Activated CD8-positive, alpha-beta memory T cell treated with anti-CD3 and anti-CD28 coated beads for 36 hours (primary cell): ENCODE results near the gene LRPPRC. TPM values are rescaled to one million over a fixed set of nuclear protein-coding genes. Genes with fewer than 3 reads are reported as not detected.
"Not testable (repeated sequence)": the region's sequence is repeated elsewhere in the genome, so short reads cannot be mapped to it uniquely, and the experiment has no call there.

Experiments used
- CTCF ChIA-PET: fragments of 350-600 bp; sonication (Branson Sonifier 250); formaldehyde crosslinking; loops from one replicate; lab custom pipeline; 2021; ENCODE audit warnings: antibody characterized with exemption; lab: Charles Lee
- POLR2A ChIA-PET: fragments of 350-600 bp; sonication (Branson Sonifier 250); formaldehyde crosslinking; loops from one replicate; lab custom pipeline; 2021; ENCODE audit warnings: antibody characterized with exemption; lab: Charles Lee
- total RNA-seq, 2 experiments: library from RNA; stranded (reverse); gene quantifications; one replicate each; pipeline ENCODE4 v1.2.3, GENCODE V29; 2021

The LRPPRC gene
- total RNA-seq, 2 experiments from 2014 or later: 181 to 190 TPM

DNA sequence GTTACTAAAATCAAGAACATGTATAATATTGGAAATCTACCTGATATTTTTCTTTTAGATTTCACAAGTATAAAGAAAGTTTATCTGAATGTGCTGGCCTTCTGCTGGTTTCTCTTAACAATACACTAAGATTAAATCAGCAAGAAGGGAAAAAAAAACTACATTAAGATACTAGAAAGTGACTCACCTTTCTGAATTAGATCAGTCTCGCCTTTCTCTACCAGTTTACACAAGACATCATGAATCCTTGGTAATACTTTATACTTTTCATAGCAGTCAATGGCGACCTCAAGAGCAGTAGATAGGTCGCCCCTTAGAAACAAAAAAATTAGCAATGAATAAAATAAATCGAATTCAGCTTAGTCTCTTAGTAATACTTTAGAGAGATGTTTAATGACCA, 61.2 kb downstream of the LRPPRC start:
- ChIA-PET CTCF (interaction anchor here (1.2 kb wide), 1 partner anchor 10 kb away, joined by 3 read pairs; no protein-coding TSS in a partner anchor), POLR2A (no interaction called here)

DNA sequence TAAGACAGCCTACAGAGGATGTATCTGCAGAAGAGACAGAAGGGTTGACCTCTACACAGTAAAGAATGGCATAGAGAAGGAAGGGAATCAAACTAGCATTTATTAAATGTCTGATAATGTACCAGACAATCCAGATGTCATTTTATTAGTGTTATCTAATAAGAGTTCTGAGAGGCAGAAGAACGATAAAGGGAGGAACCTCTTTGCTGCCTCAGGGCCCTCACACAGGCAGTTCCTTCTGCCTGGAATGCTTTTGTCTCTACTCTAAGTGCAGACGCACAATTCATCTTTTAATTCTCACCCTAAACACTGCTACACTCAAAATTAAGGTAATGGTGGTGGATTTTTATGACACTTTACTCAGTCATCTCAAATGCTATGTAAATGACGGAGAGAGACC, 64.5 kb downstream of the LRPPRC start:
- CTCF ChIA-PET: no interaction called here
- POLR2A ChIA-PET: no interaction called here

DNA sequence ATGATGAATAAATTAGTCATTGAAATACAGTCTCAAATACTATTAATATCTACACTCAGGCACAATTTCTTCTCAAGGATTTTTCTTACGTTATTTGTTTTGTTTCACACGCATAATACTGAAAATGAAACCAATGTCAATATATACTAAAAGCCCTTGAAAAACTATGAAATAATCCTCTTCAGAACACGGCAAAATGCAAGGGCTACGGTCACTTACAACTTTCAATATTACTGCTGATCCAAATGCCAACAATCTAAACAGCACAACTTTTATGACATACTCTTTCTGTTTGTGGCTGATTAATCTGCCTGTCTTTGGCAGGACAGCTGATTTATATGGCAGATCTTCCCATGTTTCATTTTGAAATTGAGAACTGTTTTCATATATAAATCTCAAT, 68.3 kb downstream of the LRPPRC start:
- POLR2A ChIA-PET: interaction anchor here (0.6 kb wide), 1 partner anchor 12 kb away, joined by 3 read pairs; no protein-coding TSS in a partner anchor
- CTCF ChIA-PET: no interaction called here

DNA sequence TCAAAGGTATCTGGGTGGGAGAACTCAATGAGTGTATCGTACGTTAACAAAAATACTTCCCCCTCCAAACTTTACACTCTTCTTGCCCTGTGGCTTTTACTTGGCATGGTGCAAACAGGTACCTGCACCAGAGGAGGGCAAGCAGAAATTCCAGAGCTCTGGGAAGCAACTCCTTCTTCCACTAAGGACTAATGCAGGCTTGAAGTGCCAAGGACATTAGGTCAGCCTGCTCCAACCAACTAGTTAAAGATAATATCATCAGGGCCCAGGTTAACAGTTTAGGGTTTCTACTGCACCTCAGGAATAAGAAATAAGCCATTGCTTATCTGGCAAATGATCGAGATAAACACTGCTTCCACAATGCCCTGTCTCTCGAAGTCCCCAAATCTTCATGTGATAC, 70.4 kb downstream of the LRPPRC start:
- ChIA-PET CTCF (no interaction called here), POLR2A (no interaction called here)

DNA sequence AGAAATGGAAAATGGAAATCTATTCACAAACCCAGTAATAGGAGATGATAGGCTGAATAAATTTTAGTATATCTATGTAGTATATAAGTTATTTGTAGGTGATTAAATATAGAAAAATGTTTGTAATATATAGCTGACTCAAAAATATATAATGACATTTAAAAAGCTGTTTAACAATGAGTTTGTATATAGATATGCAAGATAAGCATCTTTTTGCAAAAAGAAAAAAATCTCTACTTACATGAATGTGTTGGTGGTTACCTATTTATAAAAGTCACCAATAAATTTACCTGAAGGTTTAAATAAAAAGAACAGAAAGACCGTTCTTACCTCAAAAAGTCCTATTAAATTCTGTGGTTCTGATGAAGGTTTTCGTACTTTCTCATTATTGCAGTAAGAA, 71.3 kb downstream of the LRPPRC start:
- ChIA-PET POLR2A (no interaction called here), CTCF (no interaction called here)

DNA sequence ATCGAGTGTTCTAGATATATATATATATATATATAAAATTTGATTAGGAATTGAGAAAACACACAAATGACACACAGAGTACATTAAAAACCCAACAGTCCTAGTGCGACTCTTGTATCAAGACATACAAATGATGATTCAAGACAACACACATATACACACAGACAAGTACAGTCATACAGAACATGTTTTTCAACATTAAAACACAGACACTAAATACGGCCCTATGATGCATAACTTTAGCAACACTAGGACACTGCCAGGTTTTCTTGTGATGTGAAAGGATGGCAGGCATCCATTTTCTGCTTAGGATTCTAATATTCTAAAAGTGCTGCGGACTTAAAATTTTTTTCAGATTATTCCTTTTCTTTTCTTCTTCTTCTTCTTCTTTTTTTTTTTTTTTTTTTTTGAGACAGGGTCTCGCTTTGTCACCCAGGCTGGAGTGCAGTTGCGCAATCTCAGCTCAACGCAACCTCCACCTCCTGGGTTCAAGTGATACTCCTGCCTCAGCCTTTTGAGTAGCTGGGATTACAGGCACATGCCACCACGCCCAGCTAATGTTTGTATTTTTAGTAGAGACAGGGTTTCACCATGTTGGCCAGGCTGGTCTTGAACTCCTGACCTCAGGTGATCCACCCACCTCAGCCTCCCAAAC, 84.5 kb downstream of the LRPPRC start:
- POLR2A ChIA-PET, CTCF ChIA-PET: not testable (repeated sequence)

DNA sequence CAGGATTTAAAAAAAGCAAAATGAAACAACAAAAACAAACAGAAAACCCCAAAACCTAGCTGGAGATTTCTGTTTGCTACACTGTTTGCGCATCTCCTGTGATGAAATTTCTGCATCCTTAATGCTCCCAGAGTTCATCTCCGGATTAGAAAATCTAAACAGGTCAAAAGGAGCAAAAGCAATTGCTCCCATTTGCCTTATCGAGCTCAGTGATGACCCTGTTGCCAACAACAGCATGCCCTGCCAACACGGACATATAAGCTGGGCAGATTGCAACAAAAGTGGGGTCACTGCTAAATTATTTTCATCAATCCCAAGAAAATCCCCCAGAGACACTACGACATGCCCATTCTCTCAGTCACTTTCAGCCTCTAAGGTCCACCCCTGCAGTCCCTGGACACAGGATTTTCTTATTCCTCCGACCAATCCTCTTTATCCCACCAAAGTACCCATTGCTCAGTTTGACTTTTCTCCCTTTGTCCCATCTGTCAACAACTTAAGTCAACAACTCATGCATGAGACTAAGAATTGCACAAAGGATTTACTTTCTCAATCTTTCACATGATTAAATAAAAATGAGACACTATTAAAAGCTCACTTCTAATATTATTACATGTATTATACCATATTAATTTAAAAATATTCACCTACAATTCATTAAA, 89.2 kb downstream of the LRPPRC start:
- POLR2A ChIA-PET: interaction anchor here (0.6 kb wide), 2 partner anchors 9 to 85 kb away, joined by 3 to 4 read pairs; no protein-coding TSS in a partner anchor
- CTCF ChIA-PET: no interaction called here

DNA sequence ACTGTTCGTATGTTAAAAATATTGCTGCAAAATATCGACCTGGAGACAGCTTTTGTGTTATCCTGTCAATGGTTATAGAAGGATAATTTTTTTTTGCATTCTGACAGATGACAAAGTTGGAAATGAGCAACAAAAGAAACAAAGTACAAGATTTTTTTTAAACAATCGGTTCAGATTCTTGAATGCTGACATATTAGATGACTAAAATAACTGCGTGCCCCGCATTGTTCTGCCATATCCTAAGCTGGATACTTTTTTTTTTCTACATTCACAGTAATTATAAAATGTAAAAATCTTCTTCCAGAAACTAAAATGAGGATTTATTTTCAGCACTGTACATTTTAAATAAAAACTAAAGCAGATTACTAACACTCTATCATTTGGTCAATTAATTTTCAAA, 89.9 kb downstream of the LRPPRC start:
- CTCF ChIA-PET: no interaction called here
- POLR2A ChIA-PET: interaction anchor here (0.6 kb wide), 1 partner anchor 9 kb away, joined by 4 read pairs; no protein-coding TSS in a partner anchor

DNA sequence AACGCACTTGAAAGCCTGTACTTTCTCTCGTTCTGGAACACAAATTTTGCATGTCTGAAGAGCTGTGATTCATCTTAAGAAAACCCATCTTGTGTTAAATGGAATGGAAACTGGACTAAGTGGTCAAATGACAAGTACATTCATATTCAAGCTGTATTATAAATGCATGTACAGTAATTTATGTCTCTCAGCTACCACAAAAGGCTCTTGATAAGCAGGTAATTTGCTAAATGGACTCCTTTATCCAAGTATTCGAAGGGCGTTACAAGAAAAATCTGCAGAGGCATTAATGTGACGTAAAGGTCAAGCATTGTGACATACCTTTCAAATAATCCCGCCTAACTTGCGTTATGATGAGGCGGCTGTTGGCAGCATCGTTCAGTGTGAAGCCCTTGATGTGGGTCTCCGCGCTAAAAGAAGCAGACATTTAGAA, 90.4 kb downstream of the LRPPRC start:
- CTCF ChIA-PET: no interaction called here
- POLR2A ChIA-PET: no interaction called here

DNA sequence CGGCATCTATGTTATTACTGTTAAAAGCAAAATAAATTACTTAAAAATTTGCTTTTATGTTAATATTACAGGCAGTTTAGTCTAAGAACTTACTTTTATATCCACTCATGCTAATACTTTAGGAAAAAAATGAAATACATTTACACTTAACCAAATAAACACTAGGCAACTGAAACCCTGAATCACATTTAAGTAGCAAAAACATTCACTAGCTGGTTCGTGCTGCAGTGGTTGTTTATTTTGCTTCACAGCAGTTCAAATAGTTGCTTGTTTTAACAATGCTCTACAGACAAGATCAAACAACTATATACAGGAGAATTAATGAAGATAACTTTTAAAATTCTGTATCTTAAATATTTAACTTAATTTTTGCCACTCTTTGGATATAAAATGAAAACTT, 96.2 kb downstream of the LRPPRC start:
- ChIA-PET POLR2A (no interaction called here), CTCF (no interaction called here)

DNA sequence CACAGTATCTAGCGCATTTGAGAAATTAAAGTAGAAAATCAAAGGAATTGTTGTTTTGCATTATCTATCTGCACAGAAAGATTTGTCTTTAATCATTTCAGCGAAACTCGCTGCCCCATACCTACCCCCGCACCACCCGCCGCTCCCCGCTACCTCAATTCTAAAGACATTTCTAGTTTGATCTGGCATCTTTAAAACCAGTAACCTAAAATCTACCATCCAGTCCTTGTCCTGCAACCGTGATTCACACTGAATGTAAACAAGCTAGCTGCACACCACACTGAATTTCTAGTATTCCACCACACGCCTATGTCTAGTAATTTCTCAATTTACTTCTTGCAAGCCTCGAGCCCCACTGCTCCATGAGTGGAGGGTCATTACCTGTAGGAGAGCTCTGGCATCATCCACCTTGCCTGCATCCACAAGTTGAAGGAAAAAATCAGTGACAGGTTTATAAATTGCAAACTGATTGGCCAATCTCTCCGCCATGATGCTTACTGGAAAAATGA, 96.9 kb downstream of the LRPPRC start:
- POLR2A ChIA-PET: no interaction called here

DNA sequence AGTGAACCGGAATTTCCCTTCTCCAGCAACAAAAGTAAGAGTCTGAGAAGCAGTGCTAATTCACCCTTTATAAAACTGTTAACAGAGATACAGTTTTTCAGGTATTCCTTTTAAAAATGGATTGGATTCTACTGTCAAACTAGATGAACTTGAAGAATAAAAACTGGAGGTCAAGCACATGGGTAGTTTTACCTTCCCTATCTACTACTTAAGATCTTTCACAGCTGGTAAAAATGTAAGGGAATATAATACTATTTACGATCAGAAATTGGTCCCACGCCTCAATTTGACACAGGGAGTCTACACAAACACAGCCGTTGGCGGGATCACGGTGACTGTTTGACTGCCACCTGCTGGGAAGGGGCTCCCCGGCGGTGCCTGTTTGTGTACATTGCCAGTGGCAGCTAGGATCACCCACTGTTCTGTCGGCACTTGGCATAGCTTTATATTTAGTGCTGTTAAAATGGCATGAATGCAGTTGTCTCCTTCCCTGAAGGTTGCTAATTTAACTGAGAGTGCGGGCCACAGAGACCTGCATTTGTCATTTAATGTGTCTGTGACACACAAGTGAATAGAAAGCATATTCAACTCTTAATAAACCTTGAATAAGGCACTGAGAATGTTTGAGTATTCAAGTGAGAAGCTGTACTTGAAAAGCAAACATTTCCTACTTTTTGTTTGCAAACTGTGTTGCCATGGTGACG, 97.5 kb downstream of the LRPPRC start:
- ChIA-PET POLR2A (no interaction called here), CTCF (no interaction called here)

More for the DNA sequence above, 96.9 kb downstream of the LRPPRC start:
- CTCF ChIA-PET: no interaction called here

DNA sequence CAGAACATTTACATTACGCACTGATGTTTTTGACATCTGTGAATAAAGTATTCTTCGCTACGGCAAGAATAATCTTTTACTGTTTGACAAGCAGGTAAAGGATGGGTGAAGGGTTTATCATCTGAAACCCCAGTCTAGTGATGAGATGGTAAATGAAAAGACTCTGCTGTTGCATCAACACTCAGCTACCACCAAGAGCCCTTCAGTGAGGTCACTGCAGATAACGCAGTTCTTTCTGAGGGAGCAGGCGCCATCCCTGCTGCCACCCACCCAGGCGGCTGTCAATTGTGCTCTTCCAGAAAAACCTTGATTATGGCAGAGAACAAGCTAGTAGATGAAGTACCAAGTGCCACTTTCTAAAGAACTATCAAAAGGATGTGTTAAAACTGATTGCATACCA, 98.3 kb downstream of the LRPPRC start:
- ChIA-PET POLR2A (no interaction called here), CTCF (no interaction called here)

DNA sequence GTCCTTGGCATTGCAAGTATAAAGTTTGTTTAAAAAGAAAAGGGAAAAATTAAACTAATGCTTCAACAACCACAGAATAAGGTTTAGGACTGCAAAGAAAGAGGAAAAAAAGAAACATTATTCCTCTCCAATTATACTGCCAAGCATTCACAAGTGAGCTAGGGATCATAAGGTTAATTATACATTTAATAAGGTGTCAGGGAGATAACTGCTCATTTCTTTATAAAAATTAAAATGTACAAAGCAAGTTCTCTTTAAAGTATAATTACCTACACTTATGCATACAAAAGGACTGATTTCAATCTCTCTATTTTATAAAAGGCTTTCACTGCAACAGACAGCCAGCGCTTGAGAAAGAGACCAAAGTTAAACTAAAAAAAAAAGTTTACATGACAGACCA, 98.9 kb downstream of the LRPPRC start:
- ChIA-PET POLR2A (no interaction called here), CTCF (no interaction called here)

DNA sequence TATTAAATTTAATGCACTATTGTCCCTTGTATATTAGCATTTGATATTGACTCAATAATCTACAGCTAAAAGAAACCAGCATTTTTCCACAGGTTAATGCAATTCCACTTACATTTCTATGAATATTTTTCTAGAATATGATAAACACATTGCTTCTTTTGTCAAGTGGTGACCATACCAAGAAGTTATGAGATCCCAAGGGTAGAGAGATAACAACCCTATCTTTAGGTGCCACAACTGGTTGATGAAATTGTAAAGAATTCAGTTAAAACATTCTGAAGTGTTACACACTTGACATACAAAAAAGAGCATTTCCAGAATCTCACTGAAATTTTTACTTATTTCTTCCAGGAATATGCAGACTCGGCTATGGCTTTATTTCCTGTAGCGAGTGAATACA, 101.0 kb downstream of the LRPPRC start:
- POLR2A ChIA-PET: no interaction called here
- CTCF ChIA-PET: no interaction called here

DNA sequence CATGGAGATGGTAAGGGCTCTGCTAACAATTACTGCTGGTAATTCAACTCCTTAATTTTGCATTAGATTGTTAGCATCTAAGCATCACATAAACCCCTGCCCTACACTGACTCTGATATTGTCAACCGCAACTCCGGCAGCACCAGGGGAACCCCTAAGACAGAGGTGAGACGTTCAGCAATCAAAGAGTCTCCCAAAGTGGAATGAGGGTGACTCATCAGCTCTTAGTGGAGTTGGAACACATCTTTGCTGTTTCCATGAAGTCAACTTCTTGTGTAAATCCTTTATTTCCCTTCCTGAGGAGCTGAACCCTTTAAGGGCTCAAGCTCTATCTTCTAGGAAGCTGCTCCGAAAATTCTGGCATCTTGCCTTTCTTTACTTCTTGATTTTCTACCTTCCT, 104.9 kb downstream of the LRPPRC start:
- POLR2A ChIA-PET: interaction anchor here (1.0 kb wide), 1 partner anchor 24 kb away, joined by 3 read pairs; no protein-coding TSS in a partner anchor
- CTCF ChIA-PET: no interaction called here

DNA sequence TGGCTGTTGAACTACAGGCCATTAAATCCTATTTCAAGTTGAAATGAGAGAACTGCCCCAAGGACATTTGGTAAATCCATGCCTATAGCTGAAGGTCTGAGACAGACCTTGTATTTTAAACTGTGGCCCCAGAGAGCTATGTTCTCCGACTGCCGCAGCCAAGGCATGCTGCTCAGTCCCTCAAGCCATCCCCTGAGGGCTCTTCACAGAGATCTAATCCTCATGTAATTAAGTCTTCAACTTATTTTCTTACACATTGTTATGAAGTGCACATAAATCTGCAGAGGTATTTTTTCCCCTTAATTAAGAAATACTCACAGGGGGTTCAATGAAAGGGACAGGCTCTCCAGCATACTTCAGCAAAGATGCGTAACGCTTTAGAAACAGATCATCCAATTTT, 106.4 kb downstream of the LRPPRC start:
- POLR2A ChIA-PET: no interaction called here
- CTCF ChIA-PET: interaction anchor here (1.8 kb wide), 1 partner anchor 11 kb away, joined by 8 read pairs; no protein-coding TSS in a partner anchor

DNA sequence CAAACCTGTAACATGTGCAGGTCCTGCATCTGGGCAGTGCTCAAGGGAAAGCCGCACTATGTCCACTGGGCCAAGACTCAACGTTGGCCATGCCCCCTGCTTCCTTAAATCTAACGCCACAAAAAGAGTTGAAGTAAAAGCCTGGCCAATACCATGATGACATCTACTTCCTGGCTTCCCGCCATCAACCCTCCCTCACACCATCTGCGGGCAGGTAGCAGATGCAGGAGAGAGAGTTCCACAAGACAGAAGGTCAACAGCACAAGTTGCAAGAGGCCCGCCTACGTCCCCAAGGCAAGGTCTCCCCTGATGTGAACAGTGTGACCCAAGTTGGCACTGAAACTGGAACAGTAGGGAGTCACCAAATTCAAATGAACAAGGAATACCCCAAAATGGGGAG, 108.6 kb downstream of the LRPPRC start:
- ChIA-PET POLR2A (no interaction called here), CTCF (no interaction called here)

DNA sequence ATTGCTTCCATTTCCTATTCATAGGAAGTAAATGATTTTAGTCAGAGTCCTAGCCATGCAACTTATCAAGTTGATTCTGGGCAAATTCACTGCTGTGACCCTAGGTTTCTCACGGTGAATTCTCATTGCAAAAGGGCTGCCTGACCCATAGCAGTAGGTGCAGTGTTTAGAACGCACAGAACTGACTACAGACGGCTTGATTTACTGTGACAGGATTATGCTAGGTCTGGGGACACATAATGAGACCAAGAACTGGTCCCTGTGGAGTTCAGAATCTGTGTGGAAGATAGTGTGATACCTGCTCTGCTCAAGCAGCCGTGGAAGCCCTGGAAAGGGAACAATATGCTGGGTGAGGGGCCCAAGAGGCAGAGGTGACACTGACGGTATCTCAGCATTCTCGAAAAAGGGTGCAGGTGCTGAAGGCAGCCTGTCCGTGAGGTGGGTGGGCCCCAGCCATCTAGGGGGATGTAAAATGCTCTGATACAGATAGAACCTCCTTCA, 110.6 kb downstream of the LRPPRC start:
- POLR2A ChIA-PET: no interaction called here
- CTCF ChIA-PET: interaction anchor here (1.9 kb wide), 1 partner anchor 13 kb away, joined by 6 read pairs; no protein-coding TSS in a partner anchor

DNA sequence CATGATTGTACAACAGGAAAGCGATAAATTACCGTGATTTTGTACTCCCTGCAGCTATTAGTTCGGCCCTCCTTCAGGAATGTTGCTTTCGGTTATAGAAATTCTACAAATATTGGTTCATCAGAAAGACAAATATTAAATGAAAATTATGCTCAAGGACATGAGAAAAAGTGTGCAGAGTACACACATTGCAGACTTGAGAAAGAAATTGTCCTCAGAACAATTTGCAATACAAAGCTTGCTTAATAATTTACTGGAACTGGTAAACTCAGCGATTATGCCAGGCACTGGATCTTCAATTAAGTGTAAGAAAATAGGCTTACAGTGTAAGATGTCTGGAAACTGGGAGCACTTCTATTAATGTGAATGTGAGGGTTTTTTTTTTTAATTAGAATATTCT, 111.1 kb downstream of the LRPPRC start:
- POLR2A ChIA-PET: no interaction called here
- CTCF ChIA-PET: interaction anchor here (1.9 kb wide), 1 partner anchor 12 kb away, joined by 6 read pairs; no protein-coding TSS in a partner anchor
